Measurements from ENCODE around the gene CAMTA1. TPM values are rescaled to one million over a fixed set of nuclear protein-coding genes. Genes with fewer than 3 reads are reported as not detected.

Gene CAMTA1
- total RNA-seq, 1 experiment from 2014 or later: 69.5 TPM

DNA sequence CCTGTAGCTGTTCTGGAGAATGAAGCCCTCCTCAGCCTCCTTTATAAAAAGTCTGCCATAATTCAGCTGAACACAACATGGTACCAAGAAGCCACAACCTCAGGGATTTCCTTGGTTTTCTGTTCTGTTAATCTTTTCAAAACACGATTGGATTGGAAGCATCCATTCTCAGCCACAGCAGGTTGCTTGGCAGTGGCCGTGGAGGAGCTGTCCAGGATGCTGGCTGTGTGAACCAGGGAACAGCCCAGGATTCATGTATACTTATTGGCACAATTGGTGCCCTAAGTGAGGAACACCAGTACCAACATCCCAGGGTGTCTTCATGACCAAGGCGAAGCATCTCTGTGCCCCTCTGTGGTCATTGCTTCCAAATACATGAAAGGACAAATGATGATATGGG, 393.5 kb downstream of the CAMTA1 start:
- H3K27me3 ChIP-seq (ENCODE audit: insufficient read depth, low read length): no peaks in the 10 kb centered on the region
- no peak overlapping the region for H3K9ac ChIP-seq (ENCODE audit: low read length)
- H2AFZ ChIP-seq (ENCODE audit: low read depth, low read length, poor library complexity, severe bottlenecking): no peak overlapping the region
- H3K79me2 ChIP-seq (ENCODE audit: insufficient read depth, low read length): no peaks in the 10 kb centered on the region
- BruUV-seq (replicated peaks): no TSS peak
- ChIA-PET CTCF (interaction anchor here (1.4 kb wide), 1 partner anchor 136 kb away, joined by 3 read pairs; no protein-coding TSS in a partner anchor), RAD21 (ENCODE audit: low non-redundant PET in 1 of 2, low total read pairs in 2 of 2, uncharacterized antibody in 2 of 2, unreplicated experiment in 2 of 2) (no interaction called here), POLR2A (no interaction called here)
- H4K20me1 ChIP-seq (ENCODE audit: insufficient read depth): no peaks in the 10 kb centered on the region
- no peak overlapping the region for H3K4me3 ChIP-seq (replicated peaks in 1 of 2; ENCODE audit: low read depth in 1 of 2, low read length in 2 of 2)
- no peak overlapping the region for H3K27ac ChIP-seq (ENCODE audit: low read depth, low read length)
- DNase-seq (ENCODE audit: low read depth, low spot score) (no peak), ATAC-seq (no peak)
- intact Hi-C loops (cut with micrococcal nuclease): no loop called here
- H3K4me1 ChIP-seq (ENCODE audit: control insufficient read depth in 1 of 2, insufficient read depth in 2 of 2, low read length in 2 of 2): no peaks in the 10 kb centered on the region
- H3K9me3 ChIP-seq (ENCODE audit: control insufficient read depth in 1 of 2, insufficient read depth in 1 of 2, low read depth in 1 of 2, low read length in 2 of 2): peaks cover 4 to 8% of the 10 kb centered on the region in 2 experiments; a peak in 1 of 4 replicates
- no peak overlapping the region for H3K4me2 ChIP-seq (ENCODE audit: low read length)
- TF ChIP-seq RAD21 (IDR thresholded peaks at IDR 0.05; ENCODE audit: low read depth) (no peak), FOSL1 (IDR thresholded peaks at IDR 0.05; ENCODE audit: low read depth) (no peak)
- TF ChIP-seq, protein P1, sequence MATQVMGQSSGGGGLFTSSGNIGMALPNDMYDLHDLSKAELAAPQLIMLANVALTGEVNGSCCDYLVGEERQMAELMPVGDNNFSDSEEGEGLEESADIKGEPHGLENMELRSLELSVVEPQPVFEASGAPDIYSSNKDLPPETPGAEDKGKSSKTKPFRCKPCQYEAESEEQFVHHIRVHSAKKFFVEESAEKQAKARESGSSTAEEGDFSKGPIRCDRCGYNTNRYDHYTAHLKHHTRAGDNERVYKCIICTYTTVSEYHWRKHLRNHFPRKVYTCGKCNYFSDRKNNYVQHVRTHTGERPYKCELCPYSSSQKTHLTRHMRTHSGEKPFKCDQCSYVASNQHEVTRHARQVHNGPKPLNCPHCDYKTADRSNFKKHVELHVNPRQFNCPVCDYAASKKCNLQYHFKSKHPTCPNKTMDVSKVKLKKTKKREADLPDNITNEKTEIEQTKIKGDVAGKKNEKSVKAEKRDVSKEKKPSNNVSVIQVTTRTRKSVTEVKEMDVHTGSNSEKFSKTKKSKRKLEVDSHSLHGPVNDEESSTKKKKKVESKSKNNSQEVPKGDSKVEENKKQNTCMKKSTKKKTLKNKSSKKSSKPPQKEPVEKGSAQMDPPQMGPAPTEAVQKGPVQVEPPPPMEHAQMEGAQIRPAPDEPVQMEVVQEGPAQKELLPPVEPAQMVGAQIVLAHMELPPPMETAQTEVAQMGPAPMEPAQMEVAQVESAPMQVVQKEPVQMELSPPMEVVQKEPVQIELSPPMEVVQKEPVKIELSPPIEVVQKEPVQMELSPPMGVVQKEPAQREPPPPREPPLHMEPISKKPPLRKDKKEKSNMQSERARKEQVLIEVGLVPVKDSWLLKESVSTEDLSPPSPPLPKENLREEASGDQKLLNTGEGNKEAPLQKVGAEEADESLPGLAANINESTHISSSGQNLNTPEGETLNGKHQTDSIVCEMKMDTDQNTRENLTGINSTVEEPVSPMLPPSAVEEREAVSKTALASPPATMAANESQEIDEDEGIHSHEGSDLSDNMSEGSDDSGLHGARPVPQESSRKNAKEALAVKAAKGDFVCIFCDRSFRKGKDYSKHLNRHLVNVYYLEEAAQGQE (IDR thresholded peaks at IDR 0.05; ENCODE audit: low read depth): peak; percentile 18; the same call in 1 of the 2 replicates
- no peaks in the 10 kb centered on the region for H3K9me2 ChIP-seq (ENCODE audit: insufficient read depth)
- no peaks in the 10 kb centered on the region for H3K36me3 ChIP-seq (ENCODE audit: control insufficient read depth in 1 of 2, insufficient read depth in 2 of 2, low read length in 2 of 2)

DNA sequence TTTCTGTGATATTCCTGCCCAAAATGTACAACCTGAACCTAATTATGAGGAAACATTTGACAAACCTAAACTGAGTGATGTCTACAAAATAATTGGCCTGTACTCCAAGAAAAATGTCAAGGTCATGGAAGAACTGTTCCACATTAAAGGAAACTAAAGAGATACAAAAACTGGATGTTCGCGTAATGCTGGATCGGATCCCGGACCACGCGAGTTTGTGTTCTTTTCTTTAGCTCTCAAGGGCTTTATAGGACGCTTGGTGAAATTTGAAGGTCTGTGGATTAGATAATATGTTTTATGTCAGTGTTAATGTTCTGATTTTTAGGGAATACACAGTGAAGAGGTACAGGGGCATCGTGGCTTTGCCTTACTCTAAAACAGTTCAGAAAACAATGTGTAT, 400.5 kb downstream of the CAMTA1 start:
- Histone ChIP-seq H2AFZ (ENCODE audit: low read depth, low read length, poor library complexity, severe bottlenecking) (no peak overlapping the region), H3K9ac (ENCODE audit: low read length) (no peak overlapping the region), H3K27me3 (ENCODE audit: insufficient read depth, low read length) (0 out of 2 replicates have a peak, but pooled peaks cover 2% of the 10 kb centered on the region), H4K20me1 (ENCODE audit: insufficient read depth) (no peaks in the 10 kb centered on the region), H3K4me1 (ENCODE audit: control insufficient read depth in 1 of 2, insufficient read depth in 2 of 2, low read length in 2 of 2) (peaks cover 0 to 8% of the 10 kb centered on the region in 2 experiments; a peak in 3 of 4 replicates), H3K79me2 (ENCODE audit: insufficient read depth, low read length) (no peaks in the 10 kb centered on the region), H3K4me3 (replicated peaks in 1 of 2; ENCODE audit: low read depth in 1 of 2, low read length in 2 of 2) (no peak overlapping the region), H3K4me2 (ENCODE audit: low read length) (no peak overlapping the region), H3K9me2 (ENCODE audit: insufficient read depth) (no peaks in the 10 kb centered on the region), H3K27ac (ENCODE audit: low read depth, low read length) (no peak overlapping the region), H3K9me3 (ENCODE audit: control insufficient read depth in 1 of 2, insufficient read depth in 1 of 2, low read depth in 1 of 2, low read length in 2 of 2) (peaks cover 4 to 7% of the 10 kb centered on the region in 2 experiments; a peak in 1 of 4 replicates), H3K36me3 (ENCODE audit: control insufficient read depth in 1 of 2, insufficient read depth in 2 of 2, low read length in 2 of 2) (no peaks in the 10 kb centered on the region)
- BruUV-seq (replicated peaks): no TSS peak
- ChIA-PET CTCF (no interaction called here), RAD21 (ENCODE audit: low non-redundant PET in 1 of 2, low total read pairs in 2 of 2, uncharacterized antibody in 2 of 2, unreplicated experiment in 2 of 2) (no interaction called here), POLR2A (interaction anchor here (0.6 kb wide), 1 partner anchor 28 kb away, joined by 4 read pairs; no protein-coding TSS in a partner anchor)
- intact Hi-C loops (cut with micrococcal nuclease): no loop called here
- no peak for DNase-seq (ENCODE audit: low read depth, low spot score)
- no peak for ATAC-seq
- TF ChIP-seq RAD21 (IDR thresholded peaks at IDR 0.05; ENCODE audit: low read depth) (no peak), TCF7L2 (IDR thresholded peaks at IDR 0.05; ENCODE audit: borderline replicate concordance, extremely low read depth, insufficient read depth, insufficient read length) (no peak), SIN3A (IDR thresholded peaks at IDR 0.05; ENCODE audit: low read depth) (no peak), POLR2A (IDR thresholded peaks at IDR 0.05; ENCODE audit: borderline replicate concordance, extremely low read depth, insufficient read depth, insufficient read length) (no peak), YY1 (IDR thresholded peaks at IDR 0.05; ENCODE audit: extremely low read depth, insufficient replicate concordance, low read depth, low read length) (no peak), CEBPB (IDR thresholded peaks at IDR 0.05; ENCODE audit: low read depth) (no peak), CBX3 (IDR thresholded peaks at IDR 0.05; ENCODE audit: low read depth) (no peak), EZH2phosphoT487 (IDR thresholded peaks at IDR 0.05; ENCODE audit: borderline replicate concordance) (no peak), POLR2AphosphoS5 (IDR thresholded peaks at IDR 0.05; ENCODE audit: low read depth, low read length) (no peak), ZFX (IDR thresholded peaks at IDR 0.05) (no peak)
- TF ChIP-seq, protein P2, sequence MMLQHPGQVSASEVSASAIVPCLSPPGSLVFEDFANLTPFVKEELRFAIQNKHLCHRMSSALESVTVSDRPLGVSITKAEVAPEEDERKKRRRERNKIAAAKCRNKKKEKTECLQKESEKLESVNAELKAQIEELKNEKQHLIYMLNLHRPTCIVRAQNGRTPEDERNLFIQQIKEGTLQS (IDR thresholded peaks at IDR 0.05): no peak

All from HCT116 (cell line).